ENCODE data around the gene MCTP1.

Gene MCTP1

GRCh38 chr5:94747371-94747770 is 537.5 kb downstream of the MCTP1 start:
- DNase-seq (no peak), ATAC-seq (no peak)
- Mint-ChIP-seq H3K27me3 (no peaks in the 10 kb centered on the region), H3K9me3 (no peaks in the 10 kb centered on the region), H3K4me3 (no peak overlapping the region), H3K27ac (no peak overlapping the region), H3K4me1 (peaks cover 21% of the 10 kb centered on the region)

- H3K9me3 Mint-ChIP-seq = no peaks in the 10 kb centered on the region
- H3K4me1 Mint-ChIP-seq = peaks cover 21% of the 10 kb centered on the region
- no peak overlapping the region for H3K4me3 Mint-ChIP-seq
Measured at GRCh38 chr5:94746731-94747124, 538.2 kb downstream of the MCTP1 start.

GRCh38 chr5:94745786-94746730 is 538.8 kb downstream of the MCTP1 start:
- ATAC-seq = peak; percentile 60
- H3K27ac Mint-ChIP-seq = no peak overlapping the region
- H3K4me1 Mint-ChIP-seq = peaks cover 21% of the 10 kb centered on the region
- H3K4me3 Mint-ChIP-seq = no peak overlapping the region
- DNase-seq = no peak
- no peaks in the 10 kb centered on the region for H3K9me3 Mint-ChIP-seq
- no peaks in the 10 kb centered on the region for H3K27me3 Mint-ChIP-seq

More at GRCh38 chr5:94746731-94747124, 538.2 kb downstream of the MCTP1 start:
- Mint-ChIP-seq H3K27ac (no peak overlapping the region), H3K27me3 (no peaks in the 10 kb centered on the region)
- no peak for DNase-seq
- no peak for ATAC-seq

GRCh38 chr5:94744906-94745305 is 540.0 kb downstream of the MCTP1 start:
- no peak for ATAC-seq
- no peak overlapping the region for H3K4me3 Mint-ChIP-seq
- DNase-seq = no peak
- H3K27ac Mint-ChIP-seq = no peak overlapping the region
- H3K27me3 Mint-ChIP-seq = no peaks in the 10 kb centered on the region
- no peaks in the 10 kb centered on the region for H3K9me3 Mint-ChIP-seq
- peaks cover 21% of the 10 kb centered on the region for H3K4me1 Mint-ChIP-seq

GRCh38 chr5:94742852-94743251 is 542.0 kb downstream of the MCTP1 start:
- H3K27ac Mint-ChIP-seq = no peak overlapping the region
- H3K4me3 Mint-ChIP-seq = no peak overlapping the region
- no peak for ATAC-seq
- peaks cover 12% of the 10 kb centered on the region for H3K4me1 Mint-ChIP-seq
- H3K27me3 Mint-ChIP-seq = no peaks in the 10 kb centered on the region
- H3K9me3 Mint-ChIP-seq = no peaks in the 10 kb centered on the region
- DNase-seq = no peak

GRCh38 chr5:94740286-94740685 is 544.6 kb downstream of the MCTP1 start:
- ATAC-seq (no peak), DNase-seq (no peak)
- H3K4me3 Mint-ChIP-seq = no peak overlapping the region
- H3K4me1 Mint-ChIP-seq = no peaks in the 10 kb centered on the region
- no peaks in the 10 kb centered on the region for H3K9me3 Mint-ChIP-seq
- no peaks in the 10 kb centered on the region for H3K27me3 Mint-ChIP-seq
- H3K27ac Mint-ChIP-seq = no peak overlapping the region

GRCh38 chr5:94736498-94736897 is 548.4 kb downstream of the MCTP1 start:
- Mint-ChIP-seq H3K27ac (no peak overlapping the region), H3K4me3 (no peak overlapping the region), H3K4me1 (no peaks in the 10 kb centered on the region), H3K27me3 (no peaks in the 10 kb centered on the region), H3K9me3 (no peaks in the 10 kb centered on the region)
- ATAC-seq (no peak), DNase-seq (no peak)

GRCh38 chr5:94731471-94731870 is 553.4 kb downstream of the MCTP1 start:
- Mint-ChIP-seq H3K4me3 (no peak overlapping the region), H3K27me3 (no peaks in the 10 kb centered on the region), H3K4me1 (no peaks in the 10 kb centered on the region), H3K9me3 (no peaks in the 10 kb centered on the region), H3K27ac (no peak overlapping the region)
- DNase-seq (no peak), ATAC-seq (no peak)

- DNase-seq (no peak), ATAC-seq (no peak)
- no peaks in the 10 kb centered on the region for H3K27me3 Mint-ChIP-seq
- H3K9me3 Mint-ChIP-seq = no peaks in the 10 kb centered on the region
- no peak overlapping the region for H3K4me3 Mint-ChIP-seq
- H3K4me1 Mint-ChIP-seq = no peaks in the 10 kb centered on the region
- H3K27ac Mint-ChIP-seq = peak overlapping the region in 1 of 2 donors; percentile 13
Measured at GRCh38 chr5:94725142-94725541, 559.8 kb downstream of the MCTP1 start.

- DNase-seq (no peak), ATAC-seq (no peak)
- Mint-ChIP-seq H3K27me3 (no peaks in the 10 kb centered on the region), H3K27ac (no peak overlapping the region), H3K4me1 (no peaks in the 10 kb centered on the region), H3K9me3 (peaks cover 0 to 7% of the 10 kb centered on the region in 2 donors), H3K4me3 (no peak overlapping the region)
Measured at GRCh38 chr5:94715768-94716167, 569.1 kb downstream of the MCTP1 start.

GRCh38 chr5:94711785-94712184 is 573.1 kb downstream of the MCTP1 start:
- Mint-ChIP-seq H3K4me3 (no peak overlapping the region), H3K4me1 (no peaks in the 10 kb centered on the region), H3K9me3 (no peaks in the 10 kb centered on the region), H3K27me3 (no peaks in the 10 kb centered on the region), H3K27ac (no peak overlapping the region)
- no peak for DNase-seq
- no peak for ATAC-seq

- Mint-ChIP-seq H3K27ac (no peak overlapping the region), H3K9me3 (no peaks in the 10 kb centered on the region), H3K4me3 (no peak overlapping the region), H3K27me3 (no peaks in the 10 kb centered on the region), H3K4me1 (no peaks in the 10 kb centered on the region)
- ATAC-seq (no peak), DNase-seq (no peak)
Measured at GRCh38 chr5:94709277-94709676, 575.6 kb downstream of the MCTP1 start.

GRCh38 chr5:94707359-94707758 is 577.5 kb downstream of the MCTP1 start:
- no peak overlapping the region for H3K4me3 Mint-ChIP-seq
- no peak for ATAC-seq
- H3K27me3 Mint-ChIP-seq = no peaks in the 10 kb centered on the region
- H3K4me1 Mint-ChIP-seq = no peaks in the 10 kb centered on the region
- H3K27ac Mint-ChIP-seq = no peak overlapping the region
- no peak for DNase-seq
- no peaks in the 10 kb centered on the region for H3K9me3 Mint-ChIP-seq

- H3K27me3 Mint-ChIP-seq = no peaks in the 10 kb centered on the region
- DNase-seq (no peak), ATAC-seq (no peak)
- no peaks in the 10 kb centered on the region for H3K9me3 Mint-ChIP-seq
- H3K4me1 Mint-ChIP-seq = no peaks in the 10 kb centered on the region
- H3K27ac Mint-ChIP-seq = no peak overlapping the region
- H3K4me3 Mint-ChIP-seq = no peak overlapping the region
Measured at GRCh38 chr5:94705427-94705826, 579.5 kb downstream of the MCTP1 start.

- Mint-ChIP-seq H3K4me1 (no peaks in the 10 kb centered on the region), H3K9me3 (no peaks in the 10 kb centered on the region), H3K27me3 (no peaks in the 10 kb centered on the region), H3K4me3 (no peak overlapping the region), H3K27ac (no peak overlapping the region)
- DNase-seq (no peak), ATAC-seq (no peak)
Measured at GRCh38 chr5:94702729-94703128, 582.2 kb downstream of the MCTP1 start.

GRCh38 chr5:94700592-94700991 is 584.3 kb downstream of the MCTP1 start:
- ATAC-seq (peak; percentile 82), DNase-seq (no peak)
- Mint-ChIP-seq H3K4me3 (no peak overlapping the region), H3K27ac (no peak overlapping the region), H3K4me1 (no peaks in the 10 kb centered on the region), H3K27me3 (no peaks in the 10 kb centered on the region), H3K9me3 (no peaks in the 10 kb centered on the region)

- DNase-seq (no peak), ATAC-seq (no peak)
- Mint-ChIP-seq H3K27ac (no peak overlapping the region), H3K9me3 (no peaks in the 10 kb centered on the region), H3K4me1 (no peaks in the 10 kb centered on the region), H3K27me3 (no peaks in the 10 kb centered on the region), H3K4me3 (no peak overlapping the region)
Measured at GRCh38 chr5:94699562-94699961, 585.3 kb downstream of the MCTP1 start.

All from stimulated activated naive CD8-positive, alpha-beta T cell treated with anti-CD3 and anti-CD28 coated beads, Interleukin-15, amount 100 ng/mL, for 72 hours (primary cell).